Left ventricle myocardium inferior (tissue), 1 donor: Measurements from ENCODE around the gene DIPK1C. TPM values are rescaled to one million over a fixed set of nuclear protein-coding genes. Genes with fewer than 3 reads are reported as not detected.

ENCODE experiments used
- DNase-seq: peaks from one replicate; pipeline ENCODE4 v3.0.0-alpha.2; 2020
- H3K27ac ChIP-seq: fragments of 200-600 bp; replicated peaks from 2 replicates; pipeline ENCODE4 v1.8.0; 2021
- H3K27me3 ChIP-seq: fragments of 200-600 bp; 2 replicates; pipeline ENCODE4 v1.8.0; 2021; ENCODE audit warnings: low read depth
- H3K36me3 ChIP-seq: fragments of 200-600 bp; 2 replicates; pipeline ENCODE4 v1.8.0; 2021
- H3K4me1 ChIP-seq: fragments of 200-600 bp; 2 replicates; pipeline ENCODE4 v1.8.0; 2021
- H3K4me3 ChIP-seq: fragments of 200-600 bp; 2 replicates; pipeline ENCODE4 v1.8.0; 2021; ENCODE audit warnings: mild to moderate bottlenecking, moderate library complexity
- H3K9me3 ChIP-seq: fragments of 200-600 bp; replicated peaks from 2 replicates; pipeline ENCODE4 v1.8.0; 2021
- intact Hi-C: fragments of 100-400 bp; cut with micrococcal nuclease; formaldehyde crosslinking; loops from one replicate; pipeline ENCODE4 v1.11.0; 2022
- total RNA-seq: library from RNA; stranded (reverse); fragmentation: NEBNext Ultra II Directional; extraction: Animal tissue kit (Norgen Biotek cat#: 25700); gene quantifications from one replicate; pipeline ENCODE4 v1.2.1, GENCODE V29; 2021
- TF ChIP-seq, protein P1 (sequence below): fragments of 200-600 bp; IDR thresholded peaks from 2 replicates; pipeline ENCODE4 v1.8.0; 2021; ENCODE audit warnings: antibody characterized with exemption, mild to moderate bottlenecking, borderline replicate concordance
- donor health status: DM: no; HTN: yes; CAD: no; lungs with severe emphysema.

Gene DIPK1C
- total RNA-seq, 1 donor from 2014 or later: 6.4 TPM

DNA sequence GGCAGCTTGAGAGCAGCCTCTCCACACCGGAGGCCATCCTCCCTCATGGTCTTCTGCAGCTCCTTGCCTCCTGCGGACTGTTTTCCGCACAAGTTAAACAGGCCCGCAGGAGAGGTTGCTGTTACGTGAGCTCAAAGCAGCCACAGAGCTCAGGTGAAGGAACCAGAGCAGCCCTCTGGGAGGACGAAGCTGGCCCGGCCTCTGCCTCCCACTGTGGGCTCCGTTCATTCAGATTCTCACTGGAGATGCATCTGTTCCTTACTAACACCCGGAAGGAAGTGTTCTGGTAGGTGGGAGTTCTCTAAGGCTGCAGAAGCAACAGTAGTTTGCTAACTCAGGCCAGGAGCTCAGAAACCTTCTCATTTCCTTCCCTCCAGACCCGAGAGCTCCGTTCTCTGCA, 10.9 kb downstream of the DIPK1C start:
- H3K4me3 ChIP-seq: no peak overlapping the region
- DNase-seq: no peak
- intact Hi-C loops: no loop called here
- TF ChIP-seq, protein P1, sequence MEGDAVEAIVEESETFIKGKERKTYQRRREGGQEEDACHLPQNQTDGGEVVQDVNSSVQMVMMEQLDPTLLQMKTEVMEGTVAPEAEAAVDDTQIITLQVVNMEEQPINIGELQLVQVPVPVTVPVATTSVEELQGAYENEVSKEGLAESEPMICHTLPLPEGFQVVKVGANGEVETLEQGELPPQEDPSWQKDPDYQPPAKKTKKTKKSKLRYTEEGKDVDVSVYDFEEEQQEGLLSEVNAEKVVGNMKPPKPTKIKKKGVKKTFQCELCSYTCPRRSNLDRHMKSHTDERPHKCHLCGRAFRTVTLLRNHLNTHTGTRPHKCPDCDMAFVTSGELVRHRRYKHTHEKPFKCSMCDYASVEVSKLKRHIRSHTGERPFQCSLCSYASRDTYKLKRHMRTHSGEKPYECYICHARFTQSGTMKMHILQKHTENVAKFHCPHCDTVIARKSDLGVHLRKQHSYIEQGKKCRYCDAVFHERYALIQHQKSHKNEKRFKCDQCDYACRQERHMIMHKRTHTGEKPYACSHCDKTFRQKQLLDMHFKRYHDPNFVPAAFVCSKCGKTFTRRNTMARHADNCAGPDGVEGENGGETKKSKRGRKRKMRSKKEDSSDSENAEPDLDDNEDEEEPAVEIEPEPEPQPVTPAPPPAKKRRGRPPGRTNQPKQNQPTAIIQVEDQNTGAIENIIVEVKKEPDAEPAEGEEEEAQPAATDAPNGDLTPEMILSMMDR: no peak
- no peak overlapping the region for H3K27ac ChIP-seq
- H3K36me3 ChIP-seq: peaks cover 23% of the 10 kb centered on the region
- H3K4me1 ChIP-seq: peaks cover 22% of the 10 kb centered on the region
- no peaks in the 10 kb centered on the region for H3K9me3 ChIP-seq
- H3K27me3 ChIP-seq: no peaks in the 10 kb centered on the region

DNA sequence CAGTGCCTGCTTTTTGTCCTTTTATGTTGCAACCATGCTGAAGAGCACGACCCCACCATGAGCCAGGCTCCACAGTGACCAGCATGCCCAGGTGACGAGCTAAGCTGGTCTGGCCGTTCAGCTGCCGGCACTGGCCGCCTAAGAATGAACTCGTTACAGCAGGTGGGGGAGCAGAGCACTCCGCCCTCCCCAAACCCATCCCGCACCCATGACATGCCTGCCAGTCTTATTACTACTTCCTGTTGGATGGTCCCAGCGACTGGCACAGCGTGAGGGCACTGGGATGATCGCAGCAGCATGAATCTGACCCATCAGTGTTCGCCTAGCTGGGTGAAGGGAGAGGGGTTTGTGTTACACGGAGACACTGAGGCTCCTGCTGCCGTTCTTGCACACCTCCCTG, 11.5 kb downstream of the DIPK1C start:
- Histone ChIP-seq H3K27ac (no peak overlapping the region), H3K36me3 (peaks cover 27% of the 10 kb centered on the region), H3K4me3 (no peak overlapping the region), H3K9me3 (no peaks in the 10 kb centered on the region), H3K4me1 (peaks cover 16% of the 10 kb centered on the region), H3K27me3 (no peaks in the 10 kb centered on the region)
- intact Hi-C loops: no loop called here
- TF ChIP-seq, protein P1: no peak
- no peak for DNase-seq

DNA sequence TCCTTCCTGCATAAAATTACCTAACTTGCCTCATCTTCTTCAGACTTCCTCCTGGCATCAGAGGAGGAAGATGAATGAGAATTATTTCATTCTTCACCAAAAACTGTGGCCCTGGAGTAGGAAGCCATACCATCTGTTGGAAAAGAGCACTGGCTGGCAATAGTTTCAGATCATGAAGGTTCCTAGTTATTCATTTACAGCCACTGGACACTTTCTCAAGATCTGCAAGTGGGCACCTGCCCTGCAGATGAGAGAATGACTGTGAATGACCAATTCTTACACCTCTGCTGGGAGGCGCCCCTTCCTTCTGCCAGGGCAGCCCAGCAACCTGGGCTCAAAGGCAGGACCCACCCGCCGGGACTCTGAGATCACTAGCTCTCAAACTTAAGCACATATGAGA, 13.0 kb downstream of the DIPK1C start:
- TF ChIP-seq, protein P1: no peak
- no peak overlapping the region for H3K4me3 ChIP-seq
- H3K36me3 ChIP-seq: peaks cover 28% of the 10 kb centered on the region
- H3K27ac ChIP-seq: no peak overlapping the region
- DNase-seq: no peak
- intact Hi-C loops: no loop called here
- no peaks in the 10 kb centered on the region for H3K9me3 ChIP-seq
- H3K27me3 ChIP-seq: no peaks in the 10 kb centered on the region
- peaks cover 1% of the 10 kb centered on the region for H3K4me1 ChIP-seq

DNA sequence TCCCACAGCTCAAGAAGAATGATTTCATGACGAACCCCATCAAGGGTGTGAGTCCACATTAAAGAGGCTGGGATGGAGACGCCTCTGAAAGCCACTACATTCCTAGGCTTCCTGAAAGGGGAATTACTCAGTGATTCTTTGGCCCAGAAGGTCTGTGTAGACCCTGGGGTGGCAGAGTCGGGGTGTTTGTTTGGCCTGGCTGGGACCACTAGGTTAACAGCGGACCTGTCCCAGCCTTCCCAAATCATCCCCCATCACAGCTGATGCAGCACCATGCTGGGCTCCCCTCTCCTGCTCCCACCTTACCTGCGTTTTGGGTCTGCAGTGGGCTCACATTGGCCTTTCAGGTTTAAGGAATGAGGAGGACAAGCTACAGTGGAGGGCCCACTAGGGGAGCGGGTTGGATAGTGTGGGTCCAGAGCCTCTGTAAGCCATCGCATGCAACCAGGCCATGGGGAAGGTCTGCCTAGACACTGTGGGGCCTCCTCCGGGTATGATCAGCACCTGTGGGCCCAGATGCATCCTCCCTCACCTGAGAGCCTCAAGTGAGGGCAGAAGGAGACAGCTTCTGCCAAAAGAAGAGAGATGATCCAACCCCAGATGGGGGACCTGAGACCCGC, 16.2 kb downstream of the DIPK1C start:
- intact Hi-C loops: no loop called here

DNA sequence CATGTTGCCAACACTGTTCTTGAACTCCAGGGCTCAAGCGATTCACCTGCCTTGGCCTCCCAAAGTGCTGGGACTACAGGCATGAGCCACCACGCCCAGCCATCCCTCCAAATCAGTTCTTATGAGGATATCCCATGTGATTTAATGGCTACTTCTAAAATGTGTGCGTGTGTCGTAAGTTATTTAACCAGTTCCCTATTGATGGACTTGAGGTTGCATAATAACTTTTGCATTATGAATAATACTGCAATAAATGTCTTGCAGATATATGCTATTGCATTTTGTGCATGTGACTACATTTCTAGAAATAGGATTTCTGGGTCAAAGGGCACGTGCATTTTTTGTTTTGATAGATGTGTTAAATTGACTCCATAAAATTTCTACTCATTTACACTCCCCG, 19.0 kb downstream of the DIPK1C start:
- Histone ChIP-seq H3K4me3 (no peak overlapping the region), H3K36me3 (peaks cover 19% of the 10 kb centered on the region), H3K27me3 (no peaks in the 10 kb centered on the region), H3K4me1 (peaks cover 15% of the 10 kb centered on the region), H3K27ac (no peak overlapping the region), H3K9me3 (no peaks in the 10 kb centered on the region)
- TF ChIP-seq, protein P1: no peak
- no peak for DNase-seq
- intact Hi-C loops: no loop called here

More for the DNA sequence above, 16.2 kb downstream of the DIPK1C start:
- Histone ChIP-seq H3K27ac (no peak overlapping the region), H3K36me3 (peaks cover 26% of the 10 kb centered on the region), H3K9me3 (no peaks in the 10 kb centered on the region), H3K4me3 (no peak overlapping the region), H3K27me3 (no peaks in the 10 kb centered on the region), H3K4me1 (peaks cover 12% of the 10 kb centered on the region)
- TF ChIP-seq, protein P1: no peak
- no peak for DNase-seq
